DMS153 treated with DMSO at 0.1 percent for 48 hours (cell line): ENCODE data around the gene SFXN3.
"Not testable (repeated sequence)": the region's sequence is repeated elsewhere in the genome, so short reads cannot be mapped to it uniquely, and the experiment has no call there.

Experiments
- DNase-seq: peaks from one replicate; lab custom pipeline; 2025; ENCODE audit not compliant: unreplicated experiment; lab: John Stamatoyannopoulos, UW

SFXN3 gene

DNA sequence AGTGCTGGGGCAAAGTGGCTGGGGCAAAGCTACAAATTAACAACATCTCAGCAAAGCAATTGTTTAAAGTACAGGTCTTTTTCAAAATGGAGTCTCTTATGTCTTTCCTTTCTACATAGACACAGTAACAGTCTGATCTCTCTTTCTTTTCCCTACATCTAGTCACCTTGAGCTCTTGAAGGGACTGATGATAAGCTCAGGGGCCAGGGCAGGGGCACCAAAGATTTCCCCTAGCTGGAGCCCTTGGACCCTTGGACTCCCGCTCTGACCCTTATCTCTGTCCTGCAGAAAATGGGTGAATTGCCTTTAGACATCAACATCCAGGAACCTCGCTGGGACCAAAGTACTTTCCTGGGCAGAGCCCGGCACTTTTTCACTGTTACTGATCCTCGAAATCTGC is 3.4 kb downstream of the SFXN3 start:
- DNase-seq = not testable (repeated sequence)

DNA sequence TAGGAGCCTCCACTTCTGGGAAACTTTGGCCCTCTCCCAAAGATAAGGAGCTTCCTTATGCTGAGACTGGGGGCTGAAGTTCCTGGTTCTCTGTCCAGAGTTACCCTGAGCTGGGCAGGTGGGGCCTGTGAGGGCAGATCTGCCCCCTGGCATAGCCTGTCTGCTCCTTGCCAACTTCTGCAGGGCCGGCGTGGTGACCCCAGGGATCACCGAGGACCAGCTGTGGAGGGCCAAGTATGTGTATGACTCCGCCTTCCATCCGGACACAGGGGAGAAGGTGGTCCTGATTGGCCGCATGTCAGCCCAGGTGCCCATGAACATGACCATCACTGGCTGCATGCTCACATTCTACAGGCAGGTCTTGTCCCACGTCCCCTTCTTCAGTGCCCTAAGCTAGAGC is 4.3 kb downstream of the SFXN3 start:
- DNase-seq = no peak

DNA sequence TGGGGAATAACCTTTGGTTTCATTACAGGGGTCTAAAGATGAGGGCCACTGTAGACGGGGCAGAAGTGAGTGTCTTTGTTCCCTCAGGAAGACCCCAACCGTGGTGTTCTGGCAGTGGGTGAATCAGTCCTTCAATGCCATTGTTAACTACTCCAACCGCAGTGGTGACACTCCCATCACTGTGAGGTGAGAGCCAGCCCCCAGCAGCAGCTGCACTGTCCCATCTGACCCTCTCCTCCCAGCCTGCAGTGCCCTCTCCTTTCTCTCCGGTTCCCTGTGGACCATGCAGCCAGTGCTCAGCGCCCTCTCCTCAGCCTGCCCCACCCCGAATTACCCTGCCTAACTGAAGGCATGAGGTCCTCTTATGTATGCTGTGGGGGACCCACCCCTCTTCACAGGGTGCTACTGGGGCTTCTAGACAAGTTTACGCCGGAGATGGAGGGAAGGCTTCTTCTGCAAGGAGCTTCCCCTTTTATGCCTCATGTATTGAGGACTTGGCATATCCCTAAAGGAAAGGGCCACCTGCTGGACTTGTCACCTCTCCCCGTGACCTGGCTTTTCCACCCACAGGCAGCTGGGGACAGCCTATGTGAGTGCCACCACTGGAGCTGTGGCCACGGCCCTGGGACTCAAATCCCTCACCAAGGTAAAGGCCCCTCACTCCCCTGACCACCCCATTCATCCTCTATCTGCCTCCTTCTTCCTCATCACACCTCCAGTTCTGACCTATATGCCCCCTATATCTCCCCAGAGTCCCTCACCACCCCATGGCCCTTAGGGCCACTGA is 5.1 kb downstream of the SFXN3 start:
- DNase-seq = no peak

DNA sequence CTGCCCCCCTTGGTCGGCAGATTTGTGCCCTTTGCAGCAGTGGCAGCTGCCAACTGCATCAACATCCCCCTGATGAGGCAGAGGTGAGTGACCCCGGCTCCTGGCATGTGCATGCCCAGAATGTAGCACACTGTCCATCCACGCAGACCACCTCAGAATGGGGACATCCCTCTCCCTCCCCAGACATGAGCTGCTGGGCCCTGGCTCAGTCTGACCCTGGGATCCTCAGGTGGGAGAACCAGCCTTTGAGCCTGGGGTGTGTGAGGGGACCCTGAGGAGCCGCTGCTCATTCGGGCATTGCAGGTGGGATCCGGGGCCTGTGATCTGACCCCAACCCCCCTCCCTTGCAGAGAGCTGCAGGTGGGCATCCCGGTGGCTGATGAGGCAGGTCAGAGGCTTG is 5.7 kb downstream of the SFXN3 start:
- no peak for DNase-seq

DNA sequence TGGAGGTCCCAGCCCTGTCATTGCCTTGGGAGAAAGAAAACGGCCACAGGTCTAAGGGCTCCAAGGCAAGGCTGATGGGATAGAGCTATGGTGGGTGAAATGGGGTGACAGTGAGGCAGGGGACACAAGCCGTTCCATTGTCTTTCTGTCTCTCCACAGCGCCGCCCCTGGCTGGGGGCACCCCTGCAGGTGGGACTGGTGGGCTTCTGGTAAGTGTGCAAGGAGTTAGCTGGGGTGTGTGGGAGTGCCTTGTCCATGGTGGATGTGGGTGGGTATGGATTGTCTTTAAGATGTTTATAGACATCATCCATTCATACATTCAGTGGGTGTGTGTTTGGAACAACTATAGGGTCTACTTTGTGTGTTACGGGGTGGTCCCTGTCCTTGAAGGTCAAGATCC is 7.5 kb downstream of the SFXN3 start:
- DNase-seq = no peak

DNA sequence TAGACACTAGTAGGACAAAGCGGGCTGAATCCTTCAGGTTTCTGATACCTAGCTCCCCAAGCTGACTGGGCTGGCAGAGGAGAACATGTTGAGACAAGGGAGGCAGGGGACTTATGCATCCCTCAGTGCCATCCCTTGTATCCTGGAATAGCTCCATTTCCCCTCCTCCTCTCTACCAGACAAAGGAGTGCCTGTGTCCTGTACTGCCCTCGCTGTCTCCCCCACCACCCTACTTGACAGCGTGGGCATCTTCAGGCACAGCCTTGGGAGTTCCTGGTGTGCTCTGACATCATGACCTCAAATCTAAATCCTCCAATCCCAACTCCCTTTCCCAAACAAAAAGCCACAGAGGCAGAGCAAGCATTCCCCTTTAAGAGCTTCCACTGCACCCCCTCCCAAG is 9.0 kb downstream of the SFXN3 start:
- DNase-seq = no peak

DNA sequence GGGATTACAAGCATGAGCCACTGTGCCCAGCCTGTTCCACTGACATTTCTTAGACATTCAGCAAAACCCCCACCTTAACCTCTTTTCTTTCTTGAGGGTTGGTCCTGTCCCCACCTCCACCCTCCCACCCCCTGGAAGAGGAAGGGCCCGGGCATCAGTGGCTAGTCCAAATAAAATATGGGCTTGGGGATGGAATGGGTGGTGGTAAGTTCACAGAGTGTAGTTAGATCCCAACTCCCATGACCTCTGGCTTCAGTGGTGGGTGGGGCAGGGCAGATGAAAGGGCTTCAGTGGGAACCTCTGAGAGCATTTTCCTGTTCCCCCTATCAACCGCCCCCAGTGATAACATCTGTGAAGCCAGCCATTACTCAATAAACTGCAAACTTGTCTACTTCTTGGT is 9.8 kb downstream of the SFXN3 start:
- DNase-seq = no peak

DNA sequence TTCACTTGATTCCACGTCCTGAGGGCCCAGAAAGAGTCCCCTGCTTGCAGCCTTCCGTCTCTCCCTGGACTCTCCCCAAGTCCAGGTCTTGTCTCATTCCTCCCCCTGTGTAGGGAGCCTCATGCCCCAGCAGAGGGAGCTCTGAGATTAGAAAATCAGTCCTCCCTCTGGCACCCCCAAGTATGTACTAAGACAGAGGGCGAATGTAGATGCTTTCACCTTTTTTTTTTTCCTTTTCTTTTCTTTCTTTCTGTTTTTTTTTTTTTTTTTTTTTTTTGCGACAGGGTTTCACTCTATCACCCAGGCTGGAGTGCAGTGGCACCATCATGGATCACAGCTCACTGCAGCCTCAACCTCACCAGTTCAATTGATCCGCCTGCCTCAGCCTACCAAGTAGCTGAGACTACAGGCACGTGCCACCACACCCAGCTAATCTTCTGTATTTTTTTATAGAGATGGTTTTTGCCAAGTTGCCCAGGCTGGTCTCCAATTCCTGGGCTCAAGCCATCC is 10.3 kb downstream of the SFXN3 start:
- DNase-seq = peak; percentile 31

DNA sequence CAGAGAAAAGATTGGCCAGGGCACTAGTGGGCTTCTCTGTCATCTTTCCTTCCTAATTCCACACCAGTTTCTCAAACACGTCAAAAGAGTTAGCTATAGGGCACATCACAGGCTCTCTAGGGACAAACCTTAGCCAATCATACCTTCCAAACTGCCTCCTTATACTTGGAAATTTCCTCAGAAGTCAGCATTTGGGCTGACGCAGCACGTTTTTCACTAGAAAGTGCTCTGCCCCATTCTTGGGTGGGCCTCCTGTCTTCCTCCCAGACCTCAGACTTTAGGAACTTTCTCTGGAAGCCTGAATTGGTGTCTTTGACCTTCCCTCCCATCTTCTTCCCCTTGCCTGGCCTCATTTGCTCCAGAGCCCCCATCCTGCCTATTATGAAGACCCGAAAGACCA is 11.1 kb downstream of the SFXN3 start:
- DNase-seq = no peak

DNA sequence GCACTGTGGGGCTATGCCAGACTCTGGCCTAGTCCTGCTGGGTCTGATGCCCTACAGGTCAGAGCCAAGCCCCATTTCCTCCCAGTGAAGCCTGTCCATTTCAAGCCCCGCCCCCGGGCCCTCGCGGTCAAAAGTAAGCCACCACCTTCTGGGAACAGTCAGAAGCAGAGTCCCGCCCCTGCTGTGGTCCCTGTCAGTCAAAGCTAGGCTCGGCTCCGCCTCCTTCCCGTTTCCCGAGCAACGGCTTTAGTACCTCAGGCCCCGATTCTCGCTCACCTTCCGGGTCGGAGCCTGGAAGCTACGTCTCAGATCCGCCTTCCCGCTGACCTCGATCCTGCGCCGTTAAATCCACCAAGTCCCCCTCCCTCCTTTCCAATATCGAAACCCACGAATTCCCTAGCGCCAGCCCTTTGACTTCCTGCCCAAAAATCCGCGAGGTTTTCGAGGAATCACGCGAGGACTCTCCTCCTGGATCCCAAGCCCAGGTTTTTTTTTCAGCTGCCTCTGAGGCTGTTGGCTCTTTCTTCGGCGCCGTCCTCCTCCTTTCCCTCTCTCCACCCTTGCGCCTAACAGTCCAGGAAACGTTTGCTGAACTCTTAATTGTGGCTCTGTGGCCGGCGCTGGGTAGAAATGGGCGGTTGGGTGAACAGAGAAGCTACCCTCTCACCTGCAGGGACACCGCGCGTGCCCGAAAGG is 11.8 kb downstream of the SFXN3 start:
- DNase-seq = peak; percentile 97

DNA sequence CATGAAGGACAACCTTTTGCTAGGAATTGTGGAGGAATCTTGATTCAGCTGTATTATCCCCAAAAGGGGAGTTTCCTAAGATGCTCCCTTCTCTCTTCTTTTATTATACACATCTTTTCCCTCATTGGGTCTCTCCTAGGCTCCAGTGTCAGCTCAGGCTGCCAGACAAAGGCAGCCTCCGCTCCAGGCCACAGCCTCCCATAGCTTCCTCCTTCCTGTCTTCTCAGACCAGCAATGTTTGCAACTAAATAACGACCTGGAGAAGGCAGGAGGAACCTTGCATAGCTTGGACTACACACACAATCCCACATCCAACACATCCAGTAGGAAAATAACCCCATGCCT is 12.3 kb downstream of the SFXN3 start:
- DNase-seq = peak; percentile 74

DNA sequence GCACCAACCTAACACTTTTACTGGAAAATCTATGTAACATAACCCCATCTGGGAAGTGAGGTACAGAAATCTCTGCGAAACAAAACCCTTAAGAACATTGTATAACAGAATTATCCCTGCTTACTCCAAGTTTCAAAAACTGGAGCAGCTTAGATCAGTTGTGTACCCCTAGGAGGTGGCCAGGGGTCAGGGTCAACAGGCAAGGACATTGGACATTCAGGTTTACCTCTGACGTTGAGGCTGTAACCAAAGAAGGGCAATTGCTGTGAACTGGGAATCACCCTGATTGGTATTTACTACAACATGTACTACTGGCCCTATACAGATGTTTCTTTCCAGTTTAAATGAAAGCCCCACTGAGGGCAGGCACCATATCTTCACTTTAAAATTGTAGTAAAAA is 13.1 kb downstream of the SFXN3 start:
- no peak for DNase-seq

DNA sequence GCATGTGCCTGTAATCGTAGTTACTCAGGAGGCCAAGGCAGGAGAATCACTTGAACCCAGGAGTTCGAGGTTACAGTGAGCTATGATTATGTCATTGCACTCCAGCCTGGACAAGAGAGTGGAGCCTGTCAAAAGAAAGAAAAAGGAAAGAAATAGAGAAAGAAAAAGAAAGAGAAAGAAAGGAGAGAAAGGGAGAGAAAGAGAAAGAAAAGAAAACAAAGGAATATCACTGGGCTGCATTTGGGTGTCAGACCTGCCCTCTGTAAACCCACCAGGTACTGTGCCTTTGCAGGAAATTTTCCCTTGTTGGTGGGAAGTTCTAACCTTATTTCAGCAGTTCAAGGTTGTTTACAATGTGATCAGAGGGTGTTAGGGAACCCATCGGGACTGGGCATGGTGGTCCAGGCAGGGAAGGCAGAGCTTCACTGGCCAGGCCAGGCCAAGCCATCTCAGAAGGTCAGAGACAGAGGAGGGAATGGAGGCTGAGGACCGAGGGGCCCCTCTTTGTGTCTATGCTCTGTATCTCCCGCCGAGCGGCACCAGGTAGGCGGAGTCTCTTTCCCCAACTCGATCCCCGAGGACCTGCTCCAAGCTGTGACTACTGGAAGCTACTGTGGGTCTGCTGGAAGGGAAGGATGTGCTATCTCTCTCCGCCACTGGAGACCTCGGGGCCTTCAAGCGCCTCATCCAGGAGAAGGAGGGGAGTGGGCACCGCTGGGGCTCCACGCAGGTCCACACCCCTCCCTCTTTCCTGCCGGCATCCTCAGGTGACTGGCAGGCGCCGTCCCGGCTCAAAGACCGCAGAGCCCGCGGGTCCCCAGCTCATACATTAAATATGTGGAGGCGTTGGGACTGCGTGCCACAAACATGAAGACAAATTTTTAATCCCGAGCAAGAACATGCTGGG is 15.6 kb downstream of the SFXN3 start:
- peak; percentile 48 for DNase-seq

DNA sequence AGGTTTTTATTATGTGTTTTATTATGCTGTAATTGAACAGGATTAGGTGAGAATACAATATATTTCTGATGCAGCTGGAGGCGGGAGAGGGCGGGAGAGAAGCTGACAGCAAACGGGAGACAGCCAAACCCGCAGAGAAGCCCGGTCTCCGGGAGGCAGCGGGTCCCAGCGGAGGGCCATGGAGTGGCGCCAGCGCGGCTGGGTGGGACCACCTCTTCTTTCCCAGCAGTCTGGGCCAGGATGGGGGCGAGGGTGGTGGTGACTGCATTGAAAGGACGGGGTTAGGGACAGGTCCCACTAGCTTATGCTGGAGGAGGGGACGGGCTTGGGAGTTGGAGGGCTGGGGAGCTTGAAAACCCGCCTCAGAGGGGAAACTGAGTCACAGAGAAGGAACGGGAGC is 16.2 kb downstream of the SFXN3 start:
- no peak for DNase-seq

DNA sequence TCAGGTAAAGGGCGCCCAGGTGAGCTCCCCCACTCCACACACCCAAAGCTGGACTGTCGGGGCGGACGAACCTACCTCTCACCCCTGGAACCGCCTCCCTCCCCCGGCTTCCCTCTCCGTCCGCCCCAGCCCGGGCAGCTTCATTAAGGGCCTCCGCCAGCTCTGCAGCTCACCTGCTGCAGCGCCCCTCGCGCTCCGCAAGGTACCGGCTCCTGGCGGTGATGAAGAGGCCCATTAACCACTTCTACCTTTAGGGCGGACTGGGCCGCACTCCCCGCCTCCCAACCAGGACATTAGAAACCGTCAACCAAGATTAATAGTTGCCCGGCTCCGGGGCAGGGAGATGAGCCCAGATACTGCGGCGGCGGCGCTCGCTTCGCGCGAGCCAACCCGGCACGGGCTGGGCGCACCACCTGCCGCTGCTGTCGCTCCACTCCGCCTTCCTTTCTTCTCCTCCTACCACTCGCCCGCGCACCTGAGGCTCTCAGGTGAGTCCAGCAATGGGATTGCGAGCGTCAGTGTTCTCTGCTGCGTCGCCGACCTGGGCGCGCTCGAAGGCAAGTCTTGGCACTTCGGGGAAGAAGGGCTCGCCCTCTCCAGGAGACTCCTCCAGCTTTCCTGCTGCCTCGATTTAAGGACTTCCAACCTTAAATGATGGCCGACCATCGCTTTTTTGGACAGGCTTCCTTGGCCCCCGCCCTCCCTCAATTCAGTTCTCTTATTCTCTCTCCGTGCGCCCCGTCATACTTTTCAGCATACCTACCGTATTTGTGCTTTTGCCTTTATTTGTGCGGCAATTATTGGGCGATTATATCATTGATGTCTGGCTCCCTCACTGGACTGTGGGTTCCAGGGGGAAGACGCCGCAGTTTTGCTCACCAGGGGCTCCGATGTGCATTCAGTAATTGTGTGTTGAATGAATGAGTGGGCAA is 17.2 kb downstream of the SFXN3 start:
- DNase-seq = peak; percentile 74

DNA sequence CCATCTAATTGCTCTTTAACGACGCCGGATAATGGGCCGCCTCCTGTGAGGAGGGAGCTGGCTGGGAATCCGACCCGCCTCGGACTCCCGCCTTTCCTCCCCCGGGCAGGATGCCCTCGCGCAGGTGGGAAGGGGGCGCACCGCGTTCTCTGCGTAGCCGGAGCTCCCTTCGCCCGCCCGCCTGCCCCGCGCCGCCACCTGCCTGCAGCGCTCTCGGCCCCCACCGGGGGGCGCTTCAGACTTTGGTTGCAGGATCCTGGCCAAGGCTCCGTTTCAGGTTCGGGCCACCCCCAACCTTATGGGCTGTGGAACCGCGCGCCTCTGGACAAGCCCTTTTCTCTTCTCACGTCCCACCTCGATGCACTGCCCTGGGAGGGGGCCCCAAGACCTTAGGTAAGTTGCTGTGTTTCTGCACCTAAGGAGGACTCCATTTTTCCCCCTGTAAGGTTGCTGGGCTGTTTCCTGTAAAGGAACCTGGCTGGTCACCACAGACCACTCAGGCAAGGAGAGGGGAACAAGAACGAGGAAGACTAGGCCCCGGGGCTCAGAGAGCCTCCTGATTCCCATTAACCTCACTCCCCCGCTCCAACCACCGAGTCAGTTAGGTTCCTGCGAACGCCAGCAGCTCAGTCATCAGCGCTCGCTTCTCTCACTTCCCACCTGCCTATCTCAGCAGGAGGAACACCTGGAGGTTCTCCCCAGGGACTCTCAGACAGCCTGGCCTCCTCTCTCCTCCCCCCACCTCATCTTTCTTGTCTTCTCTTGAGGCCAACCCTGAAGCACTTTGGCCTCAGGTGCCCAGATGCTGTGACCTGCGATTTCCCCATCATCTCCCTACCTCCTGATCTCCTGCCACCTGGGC is 19.4 kb downstream of the SFXN3 start:
- DNase-seq = peak; percentile 74

DNA sequence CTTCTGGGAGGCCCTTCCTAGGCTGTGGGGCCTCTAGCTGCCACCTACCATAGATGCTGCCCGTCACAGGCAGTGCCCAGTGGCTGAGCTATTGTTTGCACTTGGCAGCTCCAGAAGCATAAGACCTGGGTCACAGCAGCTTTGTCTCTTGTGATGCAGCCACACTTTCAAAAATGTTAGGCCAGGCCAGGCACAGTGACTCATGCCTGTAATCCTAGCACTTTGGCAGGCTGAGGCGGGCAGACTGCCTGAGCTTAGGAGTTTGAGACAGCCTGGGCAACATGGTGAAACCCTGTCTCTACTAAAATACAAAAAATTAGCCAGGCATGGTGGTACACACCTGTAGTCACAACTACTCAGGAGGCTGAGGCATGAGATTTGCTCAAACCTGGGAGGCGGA is 21.3 kb downstream of the SFXN3 start:
- no peak for DNase-seq

DNA sequence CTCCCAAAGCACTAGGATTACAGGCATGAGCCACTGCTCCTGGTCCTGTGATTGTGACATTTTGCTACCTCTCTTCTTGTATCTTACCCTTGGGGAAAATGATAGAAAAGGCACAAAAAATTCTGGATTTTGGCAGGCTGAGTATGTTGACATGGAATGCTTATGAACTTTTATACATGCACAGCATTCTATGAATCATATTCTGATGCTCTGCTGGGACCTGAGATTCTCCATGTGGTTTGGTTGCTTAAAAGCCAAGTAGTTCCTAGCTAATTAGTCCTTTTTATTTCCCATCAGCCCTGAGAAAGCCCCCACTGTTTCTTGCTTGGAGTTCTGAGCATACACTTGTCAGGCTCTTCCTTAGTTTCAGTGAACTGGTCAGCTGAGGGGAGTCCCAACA is 22.5 kb downstream of the SFXN3 start:
- no peak for DNase-seq

DNA sequence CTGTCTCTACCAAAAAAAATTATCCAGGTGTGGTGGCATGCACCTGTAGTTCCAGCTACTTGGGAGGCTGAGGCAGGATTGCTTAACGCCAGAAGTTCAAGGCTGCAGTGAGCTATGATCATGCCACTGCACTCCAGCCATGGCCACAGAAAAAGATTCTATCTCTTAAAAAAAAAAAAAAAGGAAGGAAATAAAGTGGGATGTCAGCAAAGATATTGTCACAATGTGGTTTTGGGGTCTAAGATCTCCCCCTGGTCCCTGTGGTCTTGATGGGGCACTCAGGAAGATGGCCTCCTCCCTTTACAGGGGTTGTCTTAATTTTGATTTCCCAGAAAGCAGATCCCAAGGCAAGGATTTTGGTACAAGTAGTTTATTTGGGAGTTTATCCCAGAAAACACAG is 23.3 kb downstream of the SFXN3 start:
- DNase-seq = no peak

DNA sequence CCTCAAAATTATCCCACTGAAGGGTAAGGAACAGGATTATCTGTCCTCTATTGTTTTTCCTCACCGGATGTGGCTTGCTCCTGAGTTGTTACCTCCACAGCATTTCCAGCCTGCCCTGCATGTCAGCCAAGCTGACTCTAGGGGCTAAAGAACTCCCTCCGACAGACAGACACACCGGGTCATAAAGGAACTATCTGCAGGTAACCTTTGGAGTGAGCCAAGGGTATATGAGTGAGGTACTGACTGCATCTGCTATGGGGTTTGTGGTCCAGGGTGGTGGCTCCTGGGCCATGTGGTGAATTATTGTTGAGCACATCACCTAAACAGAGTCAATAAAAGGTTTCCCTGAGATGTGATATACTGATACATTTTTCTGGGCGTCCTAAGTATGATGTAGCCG is 23.8 kb downstream of the SFXN3 start:
- DNase-seq = no peak
